GM18909 (cell line): ENCODE measurements around the gene CDH1.
A peak's percentile ranks its signal among the peaks of the same experiment; 100 is the strongest.
"Not testable (repeated sequence)": the region's sequence is repeated elsewhere in the genome, so short reads cannot be mapped to it uniquely, and the experiment has no call there.

ENCODE experiments used
- ATAC-seq: cut with Tn5 transposase; IDR thresholded peaks from one replicate; pipeline ENCODE4 v1.9.1; 2021; ENCODE audit warnings: mild to moderate bottlenecking; ENCODE audit not compliant: unreplicated experiment, poor library complexity

Gene CDH1

GRCh38 chr16:68737046-68737729, at the start of gene CDH1:
CDH1 (plus strand) TSS chr16:68737292; CDS start chr16:68737416, 124 bp downstream.
- ATAC-seq = no peak

DNA sequence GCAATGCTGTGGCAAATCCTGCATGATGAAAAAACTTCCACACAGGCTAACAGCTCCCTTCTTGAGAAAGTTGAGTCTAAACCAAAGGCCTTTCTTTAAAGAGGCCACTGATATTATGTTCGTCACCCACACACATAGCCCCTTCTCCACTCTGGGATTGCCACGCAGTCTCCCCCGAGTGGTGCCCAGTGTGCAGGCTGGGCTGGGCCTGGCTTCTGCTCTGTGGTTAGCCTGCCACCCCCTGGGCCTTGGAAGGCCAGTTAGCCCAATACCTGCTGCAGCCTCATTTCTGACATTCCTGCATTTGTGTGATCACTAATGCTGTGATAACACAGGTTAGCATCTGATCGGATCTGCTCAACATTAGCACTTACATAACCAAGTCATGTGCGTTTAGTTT, 47.2 kb upstream of the CDH1 start:
- no peak for ATAC-seq

GRCh38 chr16:68695575-68695974, 41.5 kb upstream of the CDH1 start:
- ATAC-seq = no peak

GRCh38 chr16:68696514-68696913, 40.6 kb upstream of the CDH1 start:
- ATAC-seq = no peak

- ATAC-seq = no peak
These were observed 39.0 kb upstream of the CDH1 start for GRCh38 chr16:68698091-68698490.

DNA sequence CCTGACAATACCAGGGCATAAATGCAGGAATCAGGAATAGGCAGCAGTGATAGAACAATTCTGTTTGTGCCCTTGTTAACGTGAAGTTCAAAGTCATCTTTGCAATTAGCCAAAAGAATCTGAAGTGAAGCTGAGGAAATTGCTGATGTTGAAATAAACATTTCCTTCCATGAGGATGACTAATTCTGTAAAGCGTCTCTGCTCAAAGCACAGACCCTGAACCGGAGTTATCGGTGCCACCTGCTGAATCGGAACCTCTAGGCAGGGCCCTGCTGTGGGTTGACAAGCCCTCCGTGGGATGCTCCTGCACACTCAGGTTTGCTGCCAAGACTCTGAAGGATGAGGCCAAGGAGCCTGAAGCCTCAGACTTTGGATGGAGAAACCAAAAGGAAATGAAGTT, 37.0 kb upstream of the CDH1 start:
- ATAC-seq = no peak

GRCh38 chr16:68700831-68701230, 36.3 kb upstream of the CDH1 start:
- ATAC-seq = no peak

DNA sequence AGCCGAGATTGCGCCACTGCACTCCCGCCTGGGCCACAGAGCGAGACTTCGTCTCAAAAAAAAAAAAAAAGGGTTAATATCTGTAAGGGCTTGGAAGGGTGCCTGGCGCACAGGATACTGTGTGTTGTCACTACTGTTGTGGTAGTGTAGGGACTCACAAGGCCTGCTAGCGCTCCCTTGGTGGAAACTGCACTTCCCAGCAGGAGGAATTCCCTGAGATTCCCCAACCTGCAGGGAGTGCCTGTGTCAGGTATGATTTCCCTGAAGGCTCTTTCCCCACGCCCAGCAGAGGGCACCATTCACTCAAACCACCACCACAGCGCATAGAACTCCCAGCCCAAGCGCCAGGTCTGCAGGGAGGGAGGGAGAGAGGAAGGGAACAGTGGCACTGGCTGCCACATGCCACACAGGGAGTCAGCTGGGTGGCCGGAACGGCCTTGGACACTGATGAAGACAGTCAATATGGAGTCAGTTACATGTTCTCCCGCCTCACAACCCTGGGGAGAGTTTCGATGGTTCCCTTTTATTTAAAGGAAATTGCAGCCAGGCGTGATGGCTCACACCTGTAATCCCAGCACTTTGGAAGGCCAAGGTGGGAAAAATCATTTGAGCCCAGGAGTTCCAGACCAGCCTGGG, 32.7 kb upstream of the CDH1 start:
- no peak for ATAC-seq

DNA sequence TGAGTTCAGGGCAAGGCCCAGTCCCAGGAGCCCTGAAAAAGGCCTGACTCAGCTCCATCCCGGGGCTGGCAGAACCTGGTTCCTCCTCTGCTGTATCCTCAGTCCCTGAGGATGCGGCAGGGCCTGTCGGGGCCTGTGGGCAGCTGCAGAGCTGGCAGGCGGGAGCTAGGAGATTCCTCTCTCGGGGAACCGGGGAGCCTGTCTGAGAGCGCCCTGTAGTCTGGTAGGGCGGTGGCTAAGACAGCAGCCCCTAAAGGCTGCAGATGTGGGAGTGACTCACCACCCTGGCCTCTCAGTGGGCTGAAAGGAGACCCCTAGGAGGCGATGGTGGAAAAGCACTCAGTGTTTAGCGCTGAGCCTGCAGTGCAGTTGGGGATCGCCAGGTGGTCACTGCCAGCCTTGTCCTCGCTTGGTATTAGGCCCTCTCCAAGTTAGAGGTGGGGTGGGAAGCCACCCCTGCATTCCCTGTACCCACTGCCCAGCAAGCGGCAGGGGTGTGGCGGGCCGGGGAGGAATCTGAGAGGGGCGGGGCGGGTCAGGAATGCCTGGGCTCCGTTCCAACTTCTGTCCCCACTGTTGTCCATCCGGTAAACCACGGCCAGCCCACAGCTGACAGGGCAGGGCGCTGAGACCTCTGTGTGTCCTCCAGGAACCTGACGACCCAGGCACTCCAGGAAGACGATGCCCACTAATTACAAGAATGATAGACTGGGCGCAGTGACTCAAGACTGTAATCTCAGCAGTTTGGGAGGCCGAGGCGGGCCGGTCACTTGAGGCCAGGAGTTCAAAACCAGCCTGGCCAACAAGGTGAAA, 29.5 kb upstream of the CDH1 start:
- no peak for ATAC-seq

DNA sequence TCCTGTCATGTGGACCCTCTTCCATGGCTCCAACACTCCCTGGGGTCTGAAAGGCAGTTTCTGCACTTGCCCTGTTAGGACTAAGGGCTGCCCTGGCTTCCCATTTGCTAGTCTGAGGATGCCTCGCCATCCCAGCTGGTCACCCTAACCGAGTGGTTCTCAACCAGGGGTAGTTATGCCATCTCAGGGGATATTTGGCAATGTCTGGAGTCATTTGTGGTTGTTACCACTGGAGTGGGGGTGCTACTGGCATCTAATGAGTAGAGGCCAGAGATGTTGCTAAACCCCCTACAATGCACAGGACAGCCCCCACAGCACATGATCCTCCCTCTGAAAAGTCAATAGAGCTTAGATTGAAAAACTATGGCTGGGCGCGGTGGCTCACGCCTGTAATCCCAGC, 26.9 kb upstream of the CDH1 start:
- ATAC-seq = no peak

GRCh38 chr16:68711421-68712139, 25.5 kb upstream of the CDH1 start:
- no peak for ATAC-seq

- no peak for ATAC-seq
These were observed 23.7 kb upstream of the CDH1 start for GRCh38 chr16:68713361-68713760.

- no peak for ATAC-seq
These were observed 21.6 kb upstream of the CDH1 start for GRCh38 chr16:68715471-68715870.

- ATAC-seq = not testable (repeated sequence)
These were observed 20.6 kb upstream of the CDH1 start for GRCh38 chr16:68716516-68716915.

DNA sequence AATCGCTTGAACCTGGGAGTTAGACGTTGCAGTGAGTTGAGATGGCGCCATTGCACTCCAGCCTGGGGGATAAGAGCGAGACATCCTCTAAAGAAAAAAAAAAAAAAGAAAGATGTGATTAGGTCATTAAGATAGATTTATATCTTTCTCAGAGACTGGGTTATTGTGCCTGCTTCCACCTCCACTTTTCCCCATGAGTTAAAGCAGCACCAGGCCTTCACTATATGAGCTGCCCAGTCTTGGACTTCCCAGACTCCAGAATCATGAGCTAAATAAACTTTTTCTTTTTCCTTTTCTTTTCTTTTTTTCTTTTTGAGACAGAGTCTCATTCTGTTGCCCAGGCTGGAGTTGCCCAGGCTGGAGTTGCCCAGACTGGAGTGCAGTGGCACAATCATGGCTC, 19.4 kb upstream of the CDH1 start:
- no peak for ATAC-seq

DNA sequence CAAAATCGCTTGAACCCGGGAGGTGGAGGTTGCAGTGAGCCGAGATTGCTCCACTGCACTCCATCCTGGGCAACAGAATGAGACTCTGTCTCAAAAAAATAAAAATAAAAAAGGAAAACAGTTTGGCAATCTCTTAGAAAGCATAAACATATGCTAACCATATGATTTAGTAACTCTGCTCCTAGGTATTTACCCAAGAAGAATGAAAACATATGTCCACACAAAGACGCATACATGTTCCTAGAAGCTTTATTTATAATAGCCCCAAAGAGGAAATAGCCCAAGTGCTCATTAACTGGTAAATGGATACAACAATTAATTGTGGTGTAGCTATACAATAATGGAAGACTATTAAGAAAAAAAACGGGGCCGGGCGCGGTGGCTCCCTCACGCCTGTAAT, 18.5 kb upstream of the CDH1 start:
- no peak for ATAC-seq

DNA sequence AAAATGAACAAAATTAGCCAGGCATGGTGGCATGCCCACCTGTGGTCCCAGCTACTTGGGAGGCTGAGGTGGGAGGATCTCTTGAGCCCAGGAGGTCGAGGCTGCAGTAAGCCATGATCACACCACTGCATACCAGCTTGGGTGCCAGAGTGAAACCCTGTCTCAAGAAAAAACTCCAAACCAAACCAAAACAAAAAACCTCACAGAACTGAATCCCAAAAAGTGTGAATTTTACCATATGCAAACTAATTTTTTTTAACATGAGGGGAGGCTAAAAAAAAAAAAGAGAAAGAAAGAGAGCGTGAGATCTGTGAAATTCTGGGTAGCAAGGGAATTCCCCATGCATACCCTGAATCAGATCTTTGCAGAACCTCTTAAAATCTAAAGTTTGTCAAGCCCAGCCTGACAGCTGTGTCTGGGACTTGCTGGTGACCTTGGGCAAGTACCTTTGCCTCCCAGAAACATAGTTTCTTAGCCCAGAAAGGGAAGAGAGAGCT, 17.1 kb upstream of the CDH1 start:
- peak; percentile 65 for ATAC-seq

DNA sequence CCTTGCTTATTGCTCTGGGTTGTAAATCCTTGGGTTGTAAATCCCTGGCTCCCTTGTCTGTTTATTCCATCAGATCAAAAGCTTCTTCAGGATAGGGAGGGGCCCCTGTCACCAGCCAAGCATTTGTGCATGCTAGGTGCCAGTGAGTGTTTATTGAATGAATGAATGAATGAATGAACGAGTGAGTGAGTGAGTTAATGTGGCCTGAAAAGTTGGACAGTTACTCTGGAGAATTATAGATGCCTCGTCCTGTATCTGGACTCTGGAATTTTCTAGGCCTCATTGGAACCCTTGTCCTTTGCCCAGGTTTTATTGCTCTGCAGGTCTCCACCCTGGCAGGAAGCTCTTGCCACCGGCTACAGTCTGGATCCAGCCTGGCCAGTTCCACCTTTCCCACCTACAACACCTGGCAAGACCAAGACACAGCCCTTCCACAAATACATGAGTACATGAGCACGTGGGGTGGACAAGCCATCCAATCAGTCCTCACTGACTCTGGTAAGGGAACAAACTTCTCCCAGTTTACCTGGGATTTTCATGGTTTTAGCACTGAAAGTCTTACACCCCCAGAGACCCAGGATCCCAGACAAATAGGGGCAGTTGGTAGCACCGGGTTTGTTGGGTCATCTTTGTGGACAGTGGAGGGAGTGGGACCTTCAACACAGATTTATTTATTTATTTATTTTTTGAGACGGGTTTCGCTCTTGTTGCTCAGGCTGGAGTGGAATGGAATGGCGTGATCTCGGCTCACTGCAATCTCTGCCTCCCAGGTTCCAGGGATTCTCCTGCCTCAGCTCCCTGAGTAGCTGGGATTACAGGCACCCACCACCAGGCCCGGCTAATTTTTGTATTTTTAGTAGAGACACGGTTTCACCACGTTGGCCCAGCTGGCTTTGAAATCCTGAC, 14.7 kb upstream of the CDH1 start:
- no peak for ATAC-seq

- no peak for ATAC-seq
These were observed 12.3 kb upstream of the CDH1 start for GRCh38 chr16:68724797-68725196.

- ATAC-seq = no peak
These were observed 8.6 kb upstream of the CDH1 start for GRCh38 chr16:68728523-68728922.
